ENCODE measurements around the gene PIP5K1C.

- TF ChIP-seq CTCF (IDR thresholded peaks at IDR 0.05; ENCODE audit: borderline replicate concordance, extremely low read depth, low read length, poor library complexity, severe bottlenecking), result no peak
- TF ChIP-seq EZH2 (IDR thresholded peaks at IDR 0.05; ENCODE audit: borderline replicate concordance, low read depth, low read length, severe bottlenecking), result no peak
Measured at GRCh38 chr19:3595521-3596061, 104.7 kb downstream of the PIP5K1C start.
